CMK (cell line): ENCODE measurements around the gene SORD.
A peak's percentile ranks its signal among the peaks of the same experiment; 100 is the strongest.

Experiments
- DNase-seq: peaks from one replicate; pipeline ENCODE4 v3.0.0-alpha.2; 2010; ENCODE audit warnings: low read depth

The SORD gene

GRCh38 chr15:45116482-45117307, 93.7 kb downstream of the SORD start:
- no peak for DNase-seq

GRCh38 chr15:45117308-45118130, 94.5 kb downstream of the SORD start:
- no peak for DNase-seq

- peak; percentile 69 for DNase-seq
Observed at GRCh38 chr15:45118131-45118588, 95.2 kb downstream of the SORD start.

GRCh38 chr15:45118996-45119395, 96.0 kb downstream of the SORD start:
- no peak for DNase-seq

DNA sequence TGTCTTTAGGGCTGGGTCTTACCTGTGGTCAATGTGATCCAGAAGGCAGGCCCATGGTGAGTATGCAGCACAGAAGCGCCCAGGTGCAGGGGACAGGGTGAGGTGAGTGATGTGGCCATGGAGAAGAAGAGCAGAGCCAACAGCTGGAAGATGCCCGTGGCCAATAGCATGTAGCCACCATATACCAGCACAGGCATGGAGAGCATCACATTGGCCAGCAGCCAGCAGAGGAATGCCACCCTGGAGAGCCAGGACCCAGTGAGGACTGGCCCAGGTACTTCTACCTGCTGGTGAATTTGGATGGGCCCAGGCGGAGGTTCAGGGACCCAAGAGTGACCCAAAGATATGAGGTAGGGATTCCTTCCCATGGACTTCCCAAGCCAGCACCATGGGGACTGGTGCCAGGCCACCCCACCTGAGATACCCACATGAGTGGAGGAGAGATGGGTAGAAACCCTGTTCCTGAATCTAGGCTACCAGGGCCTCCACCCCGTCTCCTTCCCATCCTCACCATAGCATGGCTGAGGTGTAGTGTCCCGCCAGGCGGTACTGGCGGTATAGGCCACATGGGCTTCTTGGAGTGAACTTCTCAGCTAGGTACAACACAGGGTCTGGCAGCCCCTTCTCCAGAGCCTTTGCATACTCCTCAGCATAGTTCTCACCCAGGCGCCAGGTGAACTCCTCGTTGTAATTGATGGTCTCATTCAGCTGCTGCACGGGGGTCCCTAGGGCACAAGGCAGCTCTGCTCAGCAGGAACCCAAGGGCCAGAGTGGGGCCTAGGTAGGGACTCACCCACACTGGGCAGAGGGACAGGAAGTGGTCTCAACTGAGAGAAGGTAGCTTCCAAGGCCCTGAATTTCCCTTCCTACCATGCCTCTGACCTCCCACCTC, 97.3 kb downstream of the SORD start:
- DNase-seq: no peak

DNA sequence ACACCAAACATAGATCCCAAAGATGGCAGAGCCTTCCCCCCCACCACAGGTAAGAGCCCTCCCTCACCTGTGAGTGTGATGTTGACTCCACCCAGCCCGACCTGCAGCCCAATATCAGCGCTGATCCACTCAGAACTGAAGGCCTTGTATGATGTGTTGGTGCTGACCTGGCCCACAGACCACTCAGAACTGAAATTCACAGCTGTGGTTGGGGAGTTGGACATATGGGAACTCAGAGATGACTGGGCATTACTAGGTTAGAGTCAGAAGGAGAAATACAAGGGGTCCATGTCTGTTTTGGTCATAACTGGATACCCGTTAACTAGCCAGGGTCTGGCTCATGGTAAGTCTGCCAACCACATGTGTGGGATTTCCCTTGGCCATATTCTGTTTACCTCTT, 98.0 kb downstream of the SORD start:
- DNase-seq: no peak

DNA sequence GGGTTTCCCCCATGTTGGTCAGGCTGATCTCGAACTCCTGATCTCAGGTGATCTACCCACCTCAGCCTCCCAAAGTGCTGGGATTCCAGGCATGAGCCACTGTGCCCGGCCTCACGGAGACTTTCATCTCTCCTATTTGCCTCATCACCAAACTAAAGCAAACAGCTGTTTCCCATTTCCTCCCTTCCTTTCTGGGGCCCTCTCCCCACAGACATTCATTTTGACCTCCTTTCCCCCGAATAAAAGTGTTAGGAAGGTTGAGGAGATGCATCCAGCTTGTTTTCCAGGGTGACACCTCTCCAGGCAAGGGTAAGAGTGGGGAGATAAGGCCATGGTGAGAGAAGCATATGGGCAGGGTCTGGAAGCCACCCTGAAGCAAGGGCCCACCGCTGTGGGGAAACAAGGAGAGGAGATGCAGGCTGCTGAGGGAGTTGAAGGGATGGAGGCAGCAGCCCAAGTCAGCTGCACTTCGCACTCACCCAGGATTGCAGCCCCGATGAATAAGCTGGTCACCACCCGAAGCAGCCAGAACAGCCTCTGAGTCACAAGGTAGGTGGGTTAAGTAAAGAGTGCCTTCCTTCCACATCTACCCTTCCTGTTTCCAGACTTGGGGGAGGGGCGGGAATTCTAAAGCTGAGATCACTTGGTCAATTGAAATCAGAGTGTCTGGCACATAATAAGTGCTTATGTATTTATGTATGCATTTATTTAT, 98.9 kb downstream of the SORD start:
- DNase-seq: no peak

GRCh38 chr15:45122719-45123118, 99.7 kb downstream of the SORD start:
- no peak for DNase-seq

GRCh38 chr15:45123397-45123796, 100.4 kb downstream of the SORD start:
- DNase-seq: no peak

- no peak for DNase-seq
Observed at GRCh38 chr15:45126535-45127158, 103.7 kb downstream of the SORD start.
